Neural cell (in vitro differentiated cells): ENCODE measurements around the gene CCDC158. TPM values are rescaled to one million over a fixed set of nuclear protein-coding genes. Genes with fewer than 3 reads are reported as not detected.

Experiments used
- H2AFZ ChIP-seq: fragments of 200-600, 300-800 bp; sonication (generic), shearing (Covaris generic); 2 replicates; pipeline ENCODE4 v1.6.0; 2014; ENCODE audit warnings: low read depth, mild to moderate bottlenecking, antibody characterized with exemption, low read length, moderate library complexity
- H3F3A ChIP-seq: fragments of 200-600 bp; shearing (Covaris generic); 2 replicates; pipeline ENCODE4 v1.6.1; 2016; ENCODE audit warnings: mild to moderate bottlenecking, moderate library complexity, mixed read lengths, antibody characterized with exemption, low read length; ENCODE audit not compliant: insufficient read depth, poor library complexity, severe bottlenecking
- H3K27ac ChIP-seq: fragments of 200-600, 300-800 bp; sonication (generic), shearing (Covaris generic); 2 replicates; pipeline ENCODE4 v1.5.1; 2014; ENCODE audit warnings: mild to moderate bottlenecking, low read length, moderate library complexity
- H3K27me3 ChIP-seq: fragments of 300-800, 200-600 bp; sonication (generic), shearing (Covaris generic); 2 replicates; pipeline ENCODE4 v1.6.0; 2014; ENCODE audit warnings: mild to moderate bottlenecking, low read depth, low read length, moderate library complexity; ENCODE audit not compliant: insufficient read depth
- H3K36me3 ChIP-seq: fragments of 300-800, 200-600 bp; sonication (generic), shearing (Covaris generic); 2 replicates; pipeline ENCODE4 v1.5.1; 2014; ENCODE audit warnings: mild to moderate bottlenecking, antibody characterized with exemption, low read length, moderate library complexity; ENCODE audit not compliant: insufficient read depth
- H3K4me2 ChIP-seq: fragments of 300-800, 200-600 bp; sonication (generic), shearing (Covaris generic); 2 replicates; pipeline ENCODE4 v1.6.0; 2014; ENCODE audit warnings: mild to moderate bottlenecking, low read length
- H3K4me3 ChIP-seq: fragments of 300-800, 200-600 bp; sonication (generic), shearing (Covaris generic); 2 replicates; pipeline ENCODE4 v1.5.1; 2014; ENCODE audit warnings: mild to moderate bottlenecking, low read length, moderate library complexity
- H3K79me2 ChIP-seq: fragments of 200-600 bp; shearing (Covaris generic); replicated peaks from 2 replicates; pipeline ENCODE4 v1.6.0; 2014; ENCODE audit warnings: mild to moderate bottlenecking, low read length, moderate library complexity; ENCODE audit not compliant: insufficient read depth
- H3K9ac ChIP-seq: fragments of 300-800, 200-600 bp; sonication (generic), shearing (Covaris generic); 2 replicates; pipeline ENCODE4 v1.6.1; 2016; ENCODE audit warnings: mild to moderate bottlenecking, low read length, mixed read lengths
- H3K9me2 ChIP-seq: fragments of 200-600 bp; shearing (Covaris generic); 2 replicates; pipeline ENCODE4 v1.6.1; 2016; ENCODE audit warnings: mild to moderate bottlenecking, low read length, mixed read lengths; ENCODE audit not compliant: insufficient read depth
- H3K9me3 ChIP-seq: fragments of 200-600, 300-800 bp; sonication (generic), shearing (Covaris generic); 2 replicates; pipeline ENCODE4 v1.6.1; 2016; ENCODE audit warnings: mild to moderate bottlenecking, mixed run types, low read length, moderate library complexity, mixed read lengths
- H4K20me1 ChIP-seq: fragments of 200-600 bp; shearing (Covaris generic); 2 replicates; pipeline ENCODE4 v1.6.1; 2016; ENCODE audit warnings: mild to moderate bottlenecking, mixed run types; ENCODE audit not compliant: insufficient read depth
- EP300 ChIP-seq: fragments of 450-650 bp; conservative IDR thresholded peaks from 2 replicates; pipeline ENCODE4 v1.6.1; 2014; ENCODE audit warnings: antibody characterized with exemption, mild to moderate bottlenecking, moderate library complexity; ENCODE audit not compliant: poor library complexity, severe bottlenecking
- EZH2 ChIP-seq: fragments of 200-600, 300-800 bp; shearing (Covaris generic), sonication (generic); IDR thresholded peaks from 2 replicates; pipeline ENCODE4 v1.6.1; 2014; ENCODE audit warnings: antibody characterized with exemption, low read length, borderline replicate concordance, mild to moderate bottlenecking; ENCODE audit not compliant: insufficient read depth, poor library complexity, severe bottlenecking
- MXI1 ChIP-seq: fragments of 450-650 bp; conservative IDR thresholded peaks from 2 replicates; pipeline ENCODE4 v1.6.1; 2014; ENCODE audit warnings: antibody characterized with exemption, mild to moderate bottlenecking; ENCODE audit not compliant: poor library complexity, severe bottlenecking
- POLR2AphosphoS5 ChIP-seq: IDR thresholded peaks from 2 replicates; pipeline ENCODE4 v1.6.1; 2012
- RAD21 ChIP-seq: fragments of 450-650 bp; conservative IDR thresholded peaks from 2 replicates; pipeline ENCODE4 v1.6.1; 2014; ENCODE audit warnings: antibody characterized with exemption, mild to moderate bottlenecking, moderate library complexity
- SMC3 ChIP-seq: fragments of 450-650 bp; conservative IDR thresholded peaks from 2 replicates; pipeline ENCODE4 v1.6.1; 2014; ENCODE audit warnings: antibody characterized with exemption, mild to moderate bottlenecking, moderate library complexity; ENCODE audit not compliant: poor library complexity
- TAF1 ChIP-seq: IDR thresholded peaks from 2 replicates; pipeline ENCODE4 v1.6.1; 2012; ENCODE audit warnings: low read depth
- polyA plus RNA-seq: library from polyadenylated mRNA; depleted of rRNA; stranded (reverse); fragments of >200 nt; gene quantifications from 2 replicates; pipeline ENCODE4 v1.2.3, GENCODE V29; 2014
- TF ChIP-seq, protein P1 (sequence below): fragments of 450-650 bp; IDR thresholded peaks from 2 replicates; pipeline ENCODE4 v1.5.1; 2014; ENCODE audit warnings: antibody characterized with exemption, mild to moderate bottlenecking, moderate library complexity; ENCODE audit not compliant: poor library complexity, severe bottlenecking
- TF ChIP-seq, protein P2 (sequence below): IDR thresholded peaks from 2 replicates; pipeline ENCODE4 v1.6.1; 2012; ENCODE audit warnings: borderline replicate concordance

Gene CCDC158
- polyA plus RNA-seq, 1 donor from 2014 or later: not detected

GRCh38 chr4:76301068-76301774 is 119.7 kb downstream of the CCDC158 start:
- no peaks in the 10 kb centered on the region for H3K9me3 ChIP-seq
- TF ChIP-seq TAF1 (no peak), MXI1 (no peak), SMC3 (no peak), POLR2AphosphoS5 (no peak), EZH2 (no peak), EP300 (no peak), RAD21 (no peak)
- TF ChIP-seq, protein P1, sequence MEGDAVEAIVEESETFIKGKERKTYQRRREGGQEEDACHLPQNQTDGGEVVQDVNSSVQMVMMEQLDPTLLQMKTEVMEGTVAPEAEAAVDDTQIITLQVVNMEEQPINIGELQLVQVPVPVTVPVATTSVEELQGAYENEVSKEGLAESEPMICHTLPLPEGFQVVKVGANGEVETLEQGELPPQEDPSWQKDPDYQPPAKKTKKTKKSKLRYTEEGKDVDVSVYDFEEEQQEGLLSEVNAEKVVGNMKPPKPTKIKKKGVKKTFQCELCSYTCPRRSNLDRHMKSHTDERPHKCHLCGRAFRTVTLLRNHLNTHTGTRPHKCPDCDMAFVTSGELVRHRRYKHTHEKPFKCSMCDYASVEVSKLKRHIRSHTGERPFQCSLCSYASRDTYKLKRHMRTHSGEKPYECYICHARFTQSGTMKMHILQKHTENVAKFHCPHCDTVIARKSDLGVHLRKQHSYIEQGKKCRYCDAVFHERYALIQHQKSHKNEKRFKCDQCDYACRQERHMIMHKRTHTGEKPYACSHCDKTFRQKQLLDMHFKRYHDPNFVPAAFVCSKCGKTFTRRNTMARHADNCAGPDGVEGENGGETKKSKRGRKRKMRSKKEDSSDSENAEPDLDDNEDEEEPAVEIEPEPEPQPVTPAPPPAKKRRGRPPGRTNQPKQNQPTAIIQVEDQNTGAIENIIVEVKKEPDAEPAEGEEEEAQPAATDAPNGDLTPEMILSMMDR: no peak
- TF ChIP-seq, protein P2, sequence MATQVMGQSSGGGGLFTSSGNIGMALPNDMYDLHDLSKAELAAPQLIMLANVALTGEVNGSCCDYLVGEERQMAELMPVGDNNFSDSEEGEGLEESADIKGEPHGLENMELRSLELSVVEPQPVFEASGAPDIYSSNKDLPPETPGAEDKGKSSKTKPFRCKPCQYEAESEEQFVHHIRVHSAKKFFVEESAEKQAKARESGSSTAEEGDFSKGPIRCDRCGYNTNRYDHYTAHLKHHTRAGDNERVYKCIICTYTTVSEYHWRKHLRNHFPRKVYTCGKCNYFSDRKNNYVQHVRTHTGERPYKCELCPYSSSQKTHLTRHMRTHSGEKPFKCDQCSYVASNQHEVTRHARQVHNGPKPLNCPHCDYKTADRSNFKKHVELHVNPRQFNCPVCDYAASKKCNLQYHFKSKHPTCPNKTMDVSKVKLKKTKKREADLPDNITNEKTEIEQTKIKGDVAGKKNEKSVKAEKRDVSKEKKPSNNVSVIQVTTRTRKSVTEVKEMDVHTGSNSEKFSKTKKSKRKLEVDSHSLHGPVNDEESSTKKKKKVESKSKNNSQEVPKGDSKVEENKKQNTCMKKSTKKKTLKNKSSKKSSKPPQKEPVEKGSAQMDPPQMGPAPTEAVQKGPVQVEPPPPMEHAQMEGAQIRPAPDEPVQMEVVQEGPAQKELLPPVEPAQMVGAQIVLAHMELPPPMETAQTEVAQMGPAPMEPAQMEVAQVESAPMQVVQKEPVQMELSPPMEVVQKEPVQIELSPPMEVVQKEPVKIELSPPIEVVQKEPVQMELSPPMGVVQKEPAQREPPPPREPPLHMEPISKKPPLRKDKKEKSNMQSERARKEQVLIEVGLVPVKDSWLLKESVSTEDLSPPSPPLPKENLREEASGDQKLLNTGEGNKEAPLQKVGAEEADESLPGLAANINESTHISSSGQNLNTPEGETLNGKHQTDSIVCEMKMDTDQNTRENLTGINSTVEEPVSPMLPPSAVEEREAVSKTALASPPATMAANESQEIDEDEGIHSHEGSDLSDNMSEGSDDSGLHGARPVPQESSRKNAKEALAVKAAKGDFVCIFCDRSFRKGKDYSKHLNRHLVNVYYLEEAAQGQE: no peak
- no peaks in the 10 kb centered on the region for H4K20me1 ChIP-seq
- no peak overlapping the region for H3K4me2 ChIP-seq
- H3K9me2 ChIP-seq: no peaks in the 10 kb centered on the region
- H3K79me2 ChIP-seq: no peaks in the 10 kb centered on the region
- no peak overlapping the region for H3K9ac ChIP-seq
- H2AFZ ChIP-seq: no peak overlapping the region
- H3K27ac ChIP-seq: no peak overlapping the region
- no peaks in the 10 kb centered on the region for H3F3A ChIP-seq
- no peaks in the 10 kb centered on the region for H3K36me3 ChIP-seq
- no peak overlapping the region for H3K4me3 ChIP-seq
- peaks cover 16% of the 10 kb centered on the region for H3K27me3 ChIP-seq

- peaks cover 4% of the 10 kb centered on the region for H3K27me3 ChIP-seq
- no peaks in the 10 kb centered on the region for H3K79me2 ChIP-seq
- H4K20me1 ChIP-seq: no peaks in the 10 kb centered on the region
- H2AFZ ChIP-seq: no peak overlapping the region
- H3K9me2 ChIP-seq: no peaks in the 10 kb centered on the region
- no peaks in the 10 kb centered on the region for H3F3A ChIP-seq
- no peak overlapping the region for H3K27ac ChIP-seq
- TF ChIP-seq TAF1 (no peak), EZH2 (no peak), RAD21 (no peak), SMC3 (no peak), EP300 (no peak), MXI1 (no peak), POLR2AphosphoS5 (no peak)
- TF ChIP-seq, protein P1: no peak
- TF ChIP-seq, protein P2: no peak
- H3K4me2 ChIP-seq: no peak overlapping the region
- no peak overlapping the region for H3K4me3 ChIP-seq
- no peaks in the 10 kb centered on the region for H3K36me3 ChIP-seq
- no peak overlapping the region for H3K9ac ChIP-seq
- H3K9me3 ChIP-seq: no peaks in the 10 kb centered on the region
These were observed 120.9 kb downstream of the CCDC158 start for GRCh38 chr4:76300012-76300411.
